ENCODE results near the gene GIT1.
A peak's percentile ranks its signal among the peaks of the same experiment; 100 is the strongest.

The GIT1 gene

DNA sequence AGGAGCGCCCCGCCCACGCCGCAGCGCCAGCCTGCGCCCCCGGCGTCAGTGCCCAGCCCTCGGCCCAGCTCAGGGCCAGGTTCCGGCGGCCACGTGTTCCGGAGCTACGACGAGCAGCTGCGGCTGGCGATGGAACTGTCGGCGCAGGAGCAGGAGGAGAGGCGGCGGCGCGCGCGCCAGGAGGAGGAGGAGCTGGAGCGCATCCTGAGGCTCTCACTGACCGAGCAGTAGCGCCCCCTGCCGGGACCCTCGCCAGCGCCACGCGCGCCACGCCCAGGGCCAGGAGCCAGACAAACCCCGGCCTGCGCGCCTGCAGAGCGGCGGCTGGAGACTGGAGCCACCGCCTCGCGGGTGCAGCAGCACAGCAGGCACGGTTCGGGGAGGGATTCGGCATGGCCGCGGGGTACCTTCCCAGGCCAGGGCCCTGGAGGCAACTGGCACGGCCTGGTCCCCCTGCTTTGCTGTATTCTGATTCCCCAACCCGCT, 23.9 kb upstream of the GIT1 start:
- Histone ChIP-seq H3K27me3 (ENCODE audit: control insufficient read depth, insufficient read depth, low read length) (peaks cover 45% of the 10 kb centered on the region), H3K36me3 (ENCODE audit: control insufficient read depth, insufficient read depth, low read length) (no peaks in the 10 kb centered on the region), H3K4me1 (ENCODE audit: control insufficient read depth, insufficient read depth, low read length) (peaks cover 56% of the 10 kb centered on the region), H3K9ac (ENCODE audit: low read length) (peak overlapping the region; percentile 1), H3K9me3 (ENCODE audit: control insufficient read depth, low read length) (no peaks in the 10 kb centered on the region), H3K4me3 (ENCODE audit: low read length) (no peak overlapping the region)

DNA sequence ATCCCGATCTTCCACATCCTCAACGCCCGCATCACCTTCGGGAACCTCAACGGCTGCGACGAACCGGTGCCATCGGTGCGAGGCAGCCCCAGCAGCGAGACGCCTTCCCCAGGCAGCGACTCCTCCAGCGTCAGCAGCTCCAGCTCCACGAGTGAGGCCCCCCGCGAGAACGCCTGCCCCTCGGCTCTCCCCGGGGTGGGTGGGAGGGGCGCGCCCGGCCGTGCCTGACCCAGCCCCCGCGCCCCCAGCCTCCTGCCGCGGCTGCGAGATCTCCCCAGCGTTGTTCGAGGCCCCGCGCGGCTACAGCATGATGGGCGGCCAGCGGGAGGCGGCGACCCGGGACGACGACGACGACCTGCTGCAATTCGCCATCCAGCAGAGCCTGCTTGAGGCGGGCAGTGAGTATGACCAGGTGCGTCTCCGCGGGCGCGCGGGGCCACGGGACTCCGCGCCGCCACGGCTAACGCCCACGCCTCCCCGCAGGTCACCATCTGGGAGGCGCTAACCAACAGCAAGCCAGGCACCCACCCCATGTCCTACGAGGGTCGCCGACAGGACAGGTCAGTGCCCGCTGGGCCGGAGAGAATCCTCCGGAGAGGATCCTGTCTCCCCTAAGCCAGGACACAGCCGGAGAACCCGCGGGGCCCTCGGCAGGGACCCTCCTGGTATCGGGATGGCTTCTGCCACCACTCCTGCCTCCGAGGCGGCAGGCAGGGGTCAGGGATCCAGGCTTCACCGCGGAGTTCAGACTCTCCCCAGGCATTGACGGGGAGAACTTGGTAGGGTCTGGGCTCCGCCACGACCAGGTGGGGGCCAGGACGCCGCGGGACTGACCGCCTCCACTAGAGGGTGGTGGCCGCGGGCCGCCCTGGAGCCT, 23.2 kb upstream of the GIT1 start:
- Histone ChIP-seq H3K4me3 (ENCODE audit: low read length) (no peak overlapping the region), H3K9ac (ENCODE audit: low read length) (no peak overlapping the region), H3K9me3 (ENCODE audit: control insufficient read depth, low read length) (no peaks in the 10 kb centered on the region), H3K36me3 (ENCODE audit: control insufficient read depth, insufficient read depth, low read length) (no peaks in the 10 kb centered on the region), H3K27me3 (ENCODE audit: control insufficient read depth, insufficient read depth, low read length) (peaks cover 40% of the 10 kb centered on the region), H3K4me1 (ENCODE audit: control insufficient read depth, insufficient read depth, low read length) (peaks cover 48% of the 10 kb centered on the region)

DNA sequence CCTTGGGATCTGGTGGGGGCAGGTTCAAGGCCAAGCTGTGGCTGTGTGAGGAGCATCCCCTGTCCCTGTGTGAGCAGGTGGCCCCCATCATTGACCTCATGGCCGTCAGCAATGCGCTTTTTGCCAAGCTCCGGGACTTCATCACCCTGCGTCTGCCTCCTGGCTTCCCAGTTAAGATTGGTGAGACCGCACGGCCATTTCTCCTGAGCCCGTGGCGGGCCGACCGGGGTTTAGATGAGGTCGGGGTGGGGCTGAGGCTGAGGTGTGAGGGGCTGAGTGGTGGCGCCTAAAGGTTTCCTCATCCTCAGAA, 22.6 kb upstream of the GIT1 start:
- Histone ChIP-seq H3K4me3 (ENCODE audit: low read length) (no peak overlapping the region), H3K27me3 (ENCODE audit: control insufficient read depth, insufficient read depth, low read length) (peaks cover 34% of the 10 kb centered on the region), H3K4me1 (ENCODE audit: control insufficient read depth, insufficient read depth, low read length) (peaks cover 42% of the 10 kb centered on the region), H3K9ac (ENCODE audit: low read length) (no peak overlapping the region), H3K9me3 (ENCODE audit: control insufficient read depth, low read length) (no peaks in the 10 kb centered on the region), H3K36me3 (ENCODE audit: control insufficient read depth, insufficient read depth, low read length) (no peaks in the 10 kb centered on the region)

DNA sequence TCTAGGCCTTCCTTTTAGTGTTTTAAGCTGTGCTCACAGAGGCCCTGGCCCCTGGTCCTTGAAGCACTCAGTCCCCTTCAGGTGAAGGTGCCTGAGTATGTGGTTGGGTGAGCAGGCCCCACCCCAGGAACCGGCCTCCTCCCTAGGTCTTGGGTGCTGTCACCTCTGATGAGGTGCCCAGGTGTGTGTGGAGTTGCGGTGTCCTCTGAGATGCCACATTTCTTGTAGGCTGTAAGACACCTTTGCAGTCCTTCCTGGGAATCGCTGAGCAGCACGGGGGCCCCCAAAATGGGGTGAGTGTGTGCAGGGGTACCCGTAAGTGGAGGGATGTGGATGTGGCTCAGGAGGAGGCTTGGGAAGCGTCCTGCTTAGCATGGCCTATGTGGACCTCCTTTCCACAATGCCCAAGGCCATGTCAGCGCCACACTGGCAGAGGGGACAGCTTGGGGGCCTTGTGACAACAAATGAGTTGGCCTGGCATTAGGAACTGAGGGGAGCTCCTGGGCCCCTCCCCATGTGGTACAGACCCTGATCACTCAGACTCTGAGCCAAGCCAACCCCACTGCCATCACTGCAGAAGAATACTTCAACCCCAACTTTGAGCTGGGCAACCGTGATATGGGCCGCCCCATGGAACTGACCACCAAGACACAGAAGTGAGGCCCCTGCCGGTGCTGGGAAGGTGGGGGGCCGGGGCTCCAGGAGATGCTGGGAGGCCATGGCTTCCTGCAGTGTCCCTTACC, 22.1 kb upstream of the GIT1 start:
- H3K9me3 ChIP-seq (ENCODE audit: control insufficient read depth, low read length): no peaks in the 10 kb centered on the region
- H3K36me3 ChIP-seq (ENCODE audit: control insufficient read depth, insufficient read depth, low read length): no peaks in the 10 kb centered on the region
- H3K4me3 ChIP-seq (ENCODE audit: low read length): no peak overlapping the region
- peaks cover 37% of the 10 kb centered on the region for H3K4me1 ChIP-seq (ENCODE audit: control insufficient read depth, insufficient read depth, low read length)
- peaks cover 28% of the 10 kb centered on the region for H3K27me3 ChIP-seq (ENCODE audit: control insufficient read depth, insufficient read depth, low read length)
- no peak overlapping the region for H3K9ac ChIP-seq (ENCODE audit: low read length)

DNA sequence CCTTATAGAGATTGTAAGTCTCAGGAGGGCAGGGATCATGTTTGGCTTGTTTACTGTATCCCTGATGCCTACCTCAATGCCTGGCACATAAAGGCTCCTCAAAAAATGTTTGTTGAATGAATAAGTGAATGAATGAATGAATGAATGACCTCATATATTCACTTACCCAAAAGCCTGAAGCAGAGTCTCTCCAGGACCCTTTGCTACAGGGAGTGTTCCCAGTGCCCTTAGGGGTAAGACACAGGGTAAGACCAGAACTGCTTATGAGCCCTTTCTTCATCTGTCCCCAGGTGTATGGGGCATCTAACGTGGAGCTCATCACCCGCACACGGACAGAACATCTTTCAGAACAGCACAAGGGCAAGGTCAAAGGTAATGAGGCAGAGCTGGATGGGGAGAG, 20.9 kb upstream of the GIT1 start:
- no peak overlapping the region for H3K4me3 ChIP-seq (ENCODE audit: low read length)
- peaks cover 18% of the 10 kb centered on the region for H3K27me3 ChIP-seq (ENCODE audit: control insufficient read depth, insufficient read depth, low read length)
- H3K4me1 ChIP-seq (ENCODE audit: control insufficient read depth, insufficient read depth, low read length): peaks cover 26% of the 10 kb centered on the region
- H3K9ac ChIP-seq (ENCODE audit: low read length): no peak overlapping the region
- H3K9me3 ChIP-seq (ENCODE audit: control insufficient read depth, low read length): no peaks in the 10 kb centered on the region
- H3K36me3 ChIP-seq (ENCODE audit: control insufficient read depth, insufficient read depth, low read length): no peaks in the 10 kb centered on the region

DNA sequence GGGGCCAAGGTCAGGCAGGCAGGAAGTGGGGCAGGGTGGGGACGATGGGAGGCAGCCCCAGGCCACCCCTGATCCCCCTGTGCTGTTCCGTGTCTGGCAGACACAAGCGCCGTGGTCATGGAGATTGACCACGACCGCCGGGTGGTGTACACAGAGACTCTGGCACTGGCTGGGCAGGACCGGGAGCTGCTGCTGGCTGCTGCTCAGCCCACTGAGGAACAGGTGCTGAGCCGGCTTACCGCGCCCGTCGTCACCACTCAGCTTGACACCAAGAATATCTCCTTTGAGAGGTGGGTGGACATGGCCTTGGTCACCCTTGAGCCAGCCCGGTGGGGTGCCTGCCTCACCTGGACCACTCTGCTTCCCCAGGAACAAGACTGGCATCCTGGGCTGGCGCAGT, 19.5 kb upstream of the GIT1 start:
- H3K9me3 ChIP-seq (ENCODE audit: control insufficient read depth, low read length): no peaks in the 10 kb centered on the region
- peaks cover 4% of the 10 kb centered on the region for H3K27me3 ChIP-seq (ENCODE audit: control insufficient read depth, insufficient read depth, low read length)
- H3K9ac ChIP-seq (ENCODE audit: low read length): no peak overlapping the region
- H3K36me3 ChIP-seq (ENCODE audit: control insufficient read depth, insufficient read depth, low read length): no peaks in the 10 kb centered on the region
- H3K4me1 ChIP-seq (ENCODE audit: control insufficient read depth, insufficient read depth, low read length): peaks cover 12% of the 10 kb centered on the region
- H3K4me3 ChIP-seq (ENCODE audit: low read length): no peak overlapping the region

DNA sequence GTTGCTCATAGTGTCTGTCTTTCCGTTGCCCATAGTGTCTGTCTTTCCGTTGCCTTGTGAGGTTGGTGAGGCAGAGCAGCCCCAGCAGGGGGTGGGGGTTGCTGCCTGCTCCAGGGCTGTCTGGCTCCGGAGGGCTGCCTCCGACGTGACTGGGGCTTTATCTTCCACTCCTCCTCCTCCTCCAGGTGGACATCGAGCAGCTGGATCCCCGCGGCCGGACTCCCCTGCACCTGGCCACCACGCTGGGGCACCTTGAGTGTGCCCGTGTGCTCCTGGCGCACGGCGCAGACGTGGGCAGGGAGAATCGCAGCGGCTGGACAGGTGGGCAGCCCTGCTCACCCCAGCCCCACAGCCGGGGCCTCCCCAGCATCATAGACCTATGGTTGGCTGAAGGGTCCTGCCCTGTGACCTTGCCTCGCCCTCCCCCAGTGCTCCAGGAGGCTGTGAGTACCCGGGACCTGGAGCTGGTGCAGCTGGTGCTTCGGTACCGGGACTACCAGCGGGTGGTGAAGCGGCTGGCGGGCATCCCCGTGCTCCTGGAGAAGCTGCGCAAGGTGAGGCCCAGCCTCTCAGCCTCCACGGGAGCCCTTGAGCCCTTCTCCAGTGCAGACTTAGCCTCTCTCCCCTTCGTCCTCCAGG, 18.2 kb upstream of the GIT1 start:
- H3K36me3 ChIP-seq (ENCODE audit: control insufficient read depth, insufficient read depth, low read length): no peaks in the 10 kb centered on the region

DNA sequence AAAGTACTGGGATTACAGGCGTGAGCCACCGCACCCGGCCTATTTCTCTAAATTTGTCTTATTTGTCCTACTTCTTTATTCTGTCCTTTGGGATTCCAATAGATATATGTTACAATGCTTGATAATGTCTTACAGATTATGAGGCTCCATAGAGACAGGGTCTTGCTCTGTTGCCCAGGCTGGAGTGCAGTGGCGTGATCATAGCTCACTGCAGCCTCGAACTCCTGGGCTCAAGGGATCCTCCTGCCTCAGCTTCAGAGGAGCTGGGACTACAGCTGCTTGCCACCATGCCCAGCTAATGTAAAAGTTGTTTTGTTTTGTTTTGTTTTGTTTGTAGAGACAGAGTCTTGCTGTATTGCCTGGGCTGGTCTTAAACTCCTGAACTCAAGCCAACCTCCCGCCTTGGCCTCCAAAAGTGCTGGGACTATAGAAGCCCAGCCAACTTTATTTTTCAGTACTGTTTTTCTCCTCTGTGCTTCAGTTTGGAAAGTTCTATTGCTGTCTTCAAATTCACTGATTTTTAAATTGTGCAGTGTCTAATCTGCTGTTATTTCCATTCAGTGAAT, 13.7 kb upstream of the GIT1 start:
- Histone ChIP-seq H3K27me3 (ENCODE audit: control insufficient read depth, insufficient read depth, low read length) (no peaks in the 10 kb centered on the region), H3K4me3 (ENCODE audit: low read length) (no peak overlapping the region), H3K9me3 (ENCODE audit: control insufficient read depth, low read length) (no peaks in the 10 kb centered on the region)

More for the DNA sequence above, 18.2 kb upstream of the GIT1 start:
- Histone ChIP-seq H3K9me3 (ENCODE audit: control insufficient read depth, low read length) (no peaks in the 10 kb centered on the region), H3K4me1 (ENCODE audit: control insufficient read depth, insufficient read depth, low read length) (no peaks in the 10 kb centered on the region), H3K4me3 (ENCODE audit: low read length) (no peak overlapping the region), H3K27me3 (ENCODE audit: control insufficient read depth, insufficient read depth, low read length) (no peaks in the 10 kb centered on the region), H3K9ac (ENCODE audit: low read length) (no peak overlapping the region)

DNA sequence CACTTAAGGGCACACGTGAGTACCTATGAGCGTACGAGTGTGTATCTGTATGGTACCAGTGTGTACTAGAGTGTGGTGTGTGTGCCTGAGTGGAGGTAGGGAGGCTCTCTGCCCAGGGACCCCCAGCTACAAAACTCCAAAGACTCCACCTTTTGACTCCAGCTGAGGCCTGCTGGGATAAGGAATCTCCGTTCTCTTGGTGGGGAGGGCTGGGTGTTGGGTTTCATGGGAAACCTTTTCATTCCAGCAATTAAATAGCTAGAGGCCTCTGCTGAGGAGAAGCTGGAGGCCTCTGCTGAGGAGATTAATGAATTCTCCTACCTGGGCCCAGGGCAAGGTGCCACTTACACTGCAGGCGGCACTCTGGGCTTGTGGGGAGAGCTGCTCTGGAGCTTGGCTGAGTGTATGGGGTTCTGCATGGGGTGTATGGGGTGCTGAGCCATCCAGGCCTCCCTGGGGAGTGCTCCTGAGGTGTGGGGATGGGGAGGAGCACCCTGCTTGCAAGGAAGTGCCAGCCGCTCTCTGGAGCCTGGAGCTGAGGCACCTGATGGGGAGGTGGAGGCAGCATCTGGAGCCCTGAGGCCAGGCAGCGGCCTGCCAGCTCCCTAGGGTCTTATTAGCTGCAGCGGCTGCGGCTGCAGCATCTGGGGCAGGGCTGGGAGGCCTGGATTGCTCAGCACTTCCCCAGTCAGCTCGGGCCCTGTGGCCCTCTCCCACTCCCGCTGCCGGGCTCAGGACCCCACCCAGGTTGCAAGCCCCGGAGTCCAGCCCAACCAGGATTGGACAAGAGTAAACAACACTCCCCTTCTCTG, 8.1 kb upstream of the GIT1 start:
- no peak overlapping the region for H3K9ac ChIP-seq (ENCODE audit: low read length)
- H3K9me3 ChIP-seq (ENCODE audit: control insufficient read depth, low read length): no peaks in the 10 kb centered on the region
- peaks cover 9% of the 10 kb centered on the region for H3K4me1 ChIP-seq (ENCODE audit: control insufficient read depth, insufficient read depth, low read length)
- no peaks in the 10 kb centered on the region for H3K27me3 ChIP-seq (ENCODE audit: control insufficient read depth, insufficient read depth, low read length)
- no peak overlapping the region for H3K4me3 ChIP-seq (ENCODE audit: low read length)
- H3K36me3 ChIP-seq (ENCODE audit: control insufficient read depth, insufficient read depth, low read length): no peaks in the 10 kb centered on the region

More for the DNA sequence above, 13.7 kb upstream of the GIT1 start:
- Histone ChIP-seq H3K9ac (ENCODE audit: low read length) (no peak overlapping the region), H3K4me1 (ENCODE audit: control insufficient read depth, insufficient read depth, low read length) (no peaks in the 10 kb centered on the region), H3K36me3 (ENCODE audit: control insufficient read depth, insufficient read depth, low read length) (no peaks in the 10 kb centered on the region)

DNA sequence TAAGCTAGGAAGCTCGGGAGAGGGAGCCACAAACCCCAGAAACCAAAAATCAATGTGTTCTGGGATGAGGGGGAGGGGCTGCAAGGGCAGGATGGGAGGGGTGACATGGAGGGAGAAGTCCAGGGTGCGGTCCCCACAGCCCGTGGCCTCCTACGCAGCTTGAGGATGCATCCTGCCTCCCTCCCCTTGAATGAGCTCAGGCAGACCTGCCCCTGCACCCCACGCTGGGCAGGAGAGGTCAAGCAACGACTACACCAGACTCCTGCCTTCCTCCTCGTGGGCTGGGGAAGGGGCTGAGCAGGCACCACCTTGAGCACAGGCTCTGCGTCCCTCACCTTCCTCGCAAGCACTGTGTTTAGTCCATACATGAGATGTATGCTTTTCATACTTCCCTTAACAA, 7.4 kb upstream of the GIT1 start:
- no peak overlapping the region for H3K4me3 ChIP-seq (ENCODE audit: low read length)
- H3K9ac ChIP-seq (ENCODE audit: low read length): no peak overlapping the region
- no peaks in the 10 kb centered on the region for H3K36me3 ChIP-seq (ENCODE audit: control insufficient read depth, insufficient read depth, low read length)
- no peaks in the 10 kb centered on the region for H3K9me3 ChIP-seq (ENCODE audit: control insufficient read depth, low read length)
- H3K4me1 ChIP-seq (ENCODE audit: control insufficient read depth, insufficient read depth, low read length): peaks cover 17% of the 10 kb centered on the region
- no peaks in the 10 kb centered on the region for H3K27me3 ChIP-seq (ENCODE audit: control insufficient read depth, insufficient read depth, low read length)

DNA sequence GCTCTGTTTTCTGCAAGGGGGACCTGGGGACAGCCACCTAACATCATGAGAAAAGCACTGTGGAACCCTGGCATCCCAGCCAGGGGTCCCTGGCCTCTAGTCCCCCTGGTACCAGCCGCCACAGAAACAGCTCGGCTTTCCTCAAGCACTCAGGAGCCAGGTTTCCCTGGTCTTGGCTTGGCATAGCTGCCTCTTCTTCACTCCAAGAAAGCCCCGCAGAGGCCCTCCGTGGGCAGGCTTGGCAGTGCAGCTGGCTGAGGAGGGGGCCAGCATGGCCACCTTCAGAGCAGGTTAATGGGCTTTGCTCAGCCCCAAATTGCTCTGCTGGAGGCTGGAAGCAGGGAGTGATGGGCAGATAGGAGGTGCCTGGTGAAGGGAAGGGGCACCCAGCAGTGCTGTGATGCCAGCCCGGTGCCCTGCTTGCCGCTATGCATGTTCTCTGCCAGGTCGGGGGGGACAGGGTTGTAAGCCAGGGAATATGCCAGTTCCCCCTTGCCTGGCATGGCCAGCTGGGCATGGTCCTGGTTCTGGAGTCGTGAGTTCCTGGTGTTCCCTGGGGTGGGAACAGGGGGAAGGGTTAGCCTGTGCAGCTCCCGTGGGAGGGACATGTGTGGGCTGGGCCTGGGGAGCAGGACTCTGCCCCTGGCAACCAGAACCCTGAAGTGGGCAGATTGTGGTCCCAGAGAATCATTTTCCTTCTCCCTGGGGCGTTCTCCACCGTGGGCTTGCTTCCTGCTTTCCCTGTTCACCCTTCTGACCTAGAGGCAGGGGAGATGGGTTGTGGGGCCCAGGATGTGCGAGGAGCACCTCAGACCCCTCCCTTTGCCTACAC, 6.7 kb upstream of the GIT1 start:
- Histone ChIP-seq H3K9me3 (ENCODE audit: control insufficient read depth, low read length) (no peaks in the 10 kb centered on the region), H3K36me3 (ENCODE audit: control insufficient read depth, insufficient read depth, low read length) (no peaks in the 10 kb centered on the region), H3K27me3 (ENCODE audit: control insufficient read depth, insufficient read depth, low read length) (no peaks in the 10 kb centered on the region), H3K4me1 (ENCODE audit: control insufficient read depth, insufficient read depth, low read length) (peaks cover 23% of the 10 kb centered on the region), H3K4me3 (ENCODE audit: low read length) (no peak overlapping the region), H3K9ac (ENCODE audit: low read length) (no peak overlapping the region)

Data from mucosa of stomach (tissue), 1 donor.